GM21619 (cell line): ENCODE data around the gene TRAPPC8.
A peak's percentile ranks its signal among the peaks of the same experiment; 100 is the strongest.
"Not testable (repeated sequence)": the region's sequence is repeated elsewhere in the genome, so short reads cannot be mapped to it uniquely, and the experiment has no call there.

ENCODE experiments used
- ATAC-seq: cut with Tn5 transposase; IDR thresholded peaks from one replicate; pipeline ENCODE4 v1.9.1; 2021; ENCODE audit not compliant: unreplicated experiment

Gene TRAPPC8

DNA sequence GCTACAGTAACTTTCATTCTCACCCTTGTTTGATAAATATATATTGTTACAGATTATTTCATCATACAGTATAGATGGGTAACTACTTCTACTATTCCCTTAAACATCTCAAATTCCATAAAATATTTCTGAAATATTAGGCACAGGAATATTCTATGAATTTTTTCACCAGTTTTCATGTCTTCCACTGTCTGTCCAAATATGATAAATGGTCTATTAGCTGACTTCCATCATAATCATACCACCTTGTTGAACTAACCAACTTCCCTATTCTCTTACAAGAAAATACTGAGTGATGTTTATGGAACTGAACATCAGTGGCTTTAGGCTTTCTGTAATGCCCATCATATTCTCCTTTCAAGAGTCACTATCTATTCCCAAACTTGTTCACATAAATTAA lies 82.4 kb downstream of the TRAPPC8 start:
- no peak for ATAC-seq

GRCh38 chr18:31857526-31858106 lies 85.3 kb downstream of the TRAPPC8 start:
- no peak for ATAC-seq

DNA sequence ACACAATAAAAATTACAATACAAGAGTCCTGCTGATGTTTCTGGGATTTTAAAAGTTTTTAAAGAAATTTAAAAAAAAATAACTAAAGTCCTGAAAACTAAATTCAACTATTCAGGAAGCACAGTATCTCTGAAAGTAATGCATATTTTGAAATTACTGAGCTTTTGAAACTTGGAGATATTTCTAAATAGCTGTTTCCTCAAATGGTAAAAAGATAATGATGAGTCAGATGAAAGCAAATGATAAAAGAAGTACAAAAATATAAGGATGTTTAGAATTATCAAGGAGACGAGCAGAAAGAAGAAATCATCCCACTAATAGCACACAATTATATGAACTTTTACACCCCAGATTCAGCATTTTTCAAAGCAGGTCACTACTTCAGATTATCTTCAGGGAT lies 92.1 kb downstream of the TRAPPC8 start:
- ATAC-seq, result no peak

DNA sequence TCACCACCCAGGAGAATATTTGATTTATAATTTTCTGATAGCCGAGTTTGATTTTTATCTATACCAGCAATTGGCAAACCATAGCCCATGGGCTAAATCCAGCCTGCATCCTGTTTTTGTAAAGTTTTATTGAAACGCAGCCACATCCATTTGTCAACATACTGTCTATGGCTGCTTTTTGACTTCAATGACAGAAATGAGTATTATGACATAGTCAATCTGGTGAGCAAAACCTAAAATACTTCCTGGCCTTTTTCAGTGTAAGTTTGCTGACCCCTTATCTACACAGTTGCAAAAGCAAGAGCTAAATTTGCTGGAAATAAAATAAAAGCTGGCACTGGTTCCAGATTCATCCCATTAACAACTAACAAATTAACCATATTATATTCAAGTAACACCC lies 102.4 kb downstream of the TRAPPC8 start:
- no peak for ATAC-seq

DNA sequence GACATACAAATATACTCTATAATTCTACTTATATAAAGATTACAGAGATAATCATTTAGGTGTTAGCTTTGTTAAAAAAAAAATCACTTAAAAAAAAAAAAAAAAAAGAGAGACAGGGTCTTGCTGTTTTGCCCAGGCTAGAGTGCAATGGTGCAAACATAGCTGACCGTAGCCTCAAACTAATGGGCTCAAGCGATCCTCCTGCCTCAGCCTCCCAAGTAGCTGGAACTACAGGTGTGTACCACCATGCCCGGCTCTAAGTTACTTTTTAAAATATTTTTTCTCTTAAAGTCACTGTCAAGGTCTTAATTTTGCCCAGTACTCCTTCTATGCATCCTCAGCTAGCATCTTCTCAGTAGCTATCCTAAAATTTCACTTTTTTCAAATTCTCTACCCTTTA lies 105.0 kb downstream of the TRAPPC8 start:
- no peak for ATAC-seq

GRCh38 chr18:31835528-31836133 lies 107.3 kb downstream of the TRAPPC8 start:
- no peak for ATAC-seq

DNA sequence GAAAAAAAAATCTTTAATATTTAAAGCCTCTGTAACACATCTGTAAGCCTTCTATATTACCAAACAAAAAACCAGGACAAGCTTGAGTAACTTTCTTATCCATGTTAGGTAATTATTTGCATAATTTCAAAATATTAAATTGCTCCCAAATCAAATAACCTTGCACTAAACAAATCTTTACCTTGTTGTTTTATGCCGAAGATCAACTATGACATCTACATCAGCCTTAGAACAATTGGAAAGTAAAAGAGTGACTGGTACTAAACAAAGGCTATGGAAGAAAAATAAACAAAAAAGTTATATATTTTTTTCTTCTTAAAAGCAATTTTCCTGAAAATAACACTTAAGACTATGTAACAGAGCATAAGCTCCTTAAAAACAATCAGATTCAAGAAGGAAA lies 111.0 kb downstream of the TRAPPC8 start:
- ATAC-seq, result no peak

DNA sequence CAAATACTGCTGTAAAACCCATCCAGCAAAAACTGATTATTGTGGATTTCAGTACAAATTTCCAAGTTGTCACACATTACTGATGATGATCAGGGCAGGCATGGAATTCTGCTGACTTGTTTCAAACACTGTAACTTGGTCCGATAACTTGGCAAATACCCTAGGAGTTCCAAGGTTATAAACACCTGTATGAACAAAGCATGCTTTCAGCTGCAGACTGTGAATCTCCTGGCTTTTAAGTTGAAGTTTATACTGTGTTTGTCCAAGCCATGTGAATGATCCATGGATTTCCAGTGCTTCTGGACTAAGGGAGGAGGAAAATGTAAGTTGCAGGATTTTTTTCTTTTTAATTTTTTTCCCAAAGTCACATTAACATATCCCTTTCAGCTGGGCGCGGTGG lies 112.2 kb downstream of the TRAPPC8 start:
- no peak for ATAC-seq

GRCh38 chr18:31828613-31829012 lies 114.3 kb downstream of the TRAPPC8 start:
- ATAC-seq, result no peak

DNA sequence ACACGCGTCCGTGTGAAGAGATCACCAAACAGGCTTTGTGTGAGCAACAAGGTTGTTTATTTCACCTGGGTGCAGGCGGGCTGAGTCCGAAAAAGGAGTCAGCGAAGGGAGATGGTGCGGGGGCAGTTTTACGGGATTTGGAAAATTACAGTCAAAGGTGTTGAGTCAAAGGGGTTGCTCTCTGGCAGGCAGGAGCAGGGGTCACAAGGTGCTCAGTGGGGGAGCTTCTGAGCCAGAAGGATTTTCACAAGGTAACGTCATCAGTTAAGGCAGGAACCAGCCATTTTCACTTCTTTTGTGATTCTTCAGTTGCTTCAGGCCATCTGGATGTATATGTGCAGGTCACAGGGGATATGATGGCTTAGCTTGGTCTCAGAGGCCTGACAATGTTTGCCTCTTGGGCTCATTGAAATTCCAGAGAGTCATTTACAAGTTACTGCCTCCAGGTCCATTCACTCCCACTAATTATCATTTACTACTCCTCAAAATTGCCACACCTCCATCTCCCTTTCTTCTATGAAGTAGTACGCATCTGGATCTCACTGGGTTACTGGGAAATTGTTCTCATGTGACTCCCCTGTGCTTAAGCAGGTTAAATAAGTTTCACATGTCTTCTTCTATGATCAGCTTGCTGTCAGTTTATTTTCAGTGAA lies 116.1 kb downstream of the TRAPPC8 start:
- ATAC-seq, result not testable (repeated sequence)

DNA sequence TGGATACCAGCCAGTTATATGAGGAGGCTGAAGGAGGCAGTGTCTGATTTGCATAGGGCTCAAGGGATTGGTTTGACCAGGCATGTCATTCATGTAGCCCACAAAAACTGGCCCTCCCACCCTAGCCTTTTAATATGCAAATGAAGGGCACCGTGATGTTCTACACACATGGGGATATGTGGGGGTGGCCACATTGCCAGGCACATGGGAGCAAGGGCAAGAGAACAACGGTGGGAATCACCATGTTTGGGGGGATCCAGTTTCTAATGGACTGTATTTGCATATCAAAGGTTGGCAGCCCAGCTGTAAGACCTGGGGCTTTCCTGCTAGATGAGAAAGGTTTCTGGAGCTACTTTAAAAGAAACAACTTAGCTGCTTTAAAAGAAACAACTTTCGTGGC lies 117.2 kb downstream of the TRAPPC8 start:
- no peak for ATAC-seq

GRCh38 chr18:31821545-31822171 lies 121.3 kb downstream of the TRAPPC8 start:
- ATAC-seq, result no peak

- ATAC-seq, result no peak
These were observed 123.1 kb downstream of the TRAPPC8 start for GRCh38 chr18:31819925-31820229.

DNA sequence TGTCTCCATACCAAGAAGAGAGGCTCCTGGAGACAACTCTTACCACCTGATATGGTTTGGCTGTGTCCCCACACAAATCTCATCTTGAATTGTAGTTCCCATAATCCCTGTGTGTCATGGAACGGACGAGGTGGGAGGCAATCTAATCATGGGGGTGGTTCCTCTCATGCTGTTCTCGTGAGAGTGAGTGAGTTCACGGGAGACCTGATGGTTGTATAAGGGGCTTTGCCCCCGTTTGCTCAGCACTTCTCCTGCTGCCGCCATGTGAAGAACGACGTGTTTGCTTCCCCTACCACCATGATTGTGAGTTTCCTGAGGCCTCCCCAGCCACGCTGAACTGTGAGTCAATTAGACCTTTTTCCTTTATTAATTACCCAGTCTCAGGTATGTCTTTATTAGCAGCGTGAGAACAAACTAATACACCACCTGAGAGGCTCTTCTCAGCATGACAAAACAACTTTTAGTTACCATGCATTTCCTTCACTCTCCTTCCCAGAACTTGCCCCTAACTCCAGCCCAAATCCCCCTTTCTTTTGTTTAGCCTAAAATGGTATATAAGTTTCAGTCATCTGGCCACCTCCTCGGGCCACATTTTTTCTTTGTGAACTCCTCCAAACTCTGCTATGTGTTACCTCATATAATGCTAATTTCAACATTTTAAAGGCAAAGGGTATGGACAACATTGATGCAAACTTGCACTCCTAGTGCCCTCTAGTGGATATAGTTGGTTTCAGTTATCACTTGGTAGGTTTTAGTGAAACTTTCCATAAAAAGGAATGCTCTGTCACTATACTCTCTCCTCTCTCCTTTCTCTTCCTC lies 123.6 kb downstream of the TRAPPC8 start:
- ATAC-seq, result peak; percentile 65

DNA sequence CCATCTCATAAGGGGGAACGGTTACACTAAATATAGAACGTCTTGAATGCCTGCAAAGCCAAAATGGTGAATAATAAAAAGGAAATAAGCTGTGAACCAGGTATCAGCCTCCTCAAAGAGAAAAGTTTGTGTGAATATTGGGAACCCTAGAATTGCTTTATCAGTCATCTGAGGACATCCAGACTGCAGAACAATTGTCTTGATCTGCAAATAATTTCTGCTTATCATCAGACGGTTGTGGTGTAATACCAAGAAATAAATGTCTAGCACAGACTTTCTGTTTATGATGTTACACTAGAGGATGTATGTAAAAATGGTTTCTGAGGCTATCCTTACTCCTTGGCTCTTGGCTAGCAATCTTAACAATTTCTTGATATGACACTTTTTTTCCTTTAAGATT lies 128.8 kb downstream of the TRAPPC8 start:
- ATAC-seq, result no peak

DNA sequence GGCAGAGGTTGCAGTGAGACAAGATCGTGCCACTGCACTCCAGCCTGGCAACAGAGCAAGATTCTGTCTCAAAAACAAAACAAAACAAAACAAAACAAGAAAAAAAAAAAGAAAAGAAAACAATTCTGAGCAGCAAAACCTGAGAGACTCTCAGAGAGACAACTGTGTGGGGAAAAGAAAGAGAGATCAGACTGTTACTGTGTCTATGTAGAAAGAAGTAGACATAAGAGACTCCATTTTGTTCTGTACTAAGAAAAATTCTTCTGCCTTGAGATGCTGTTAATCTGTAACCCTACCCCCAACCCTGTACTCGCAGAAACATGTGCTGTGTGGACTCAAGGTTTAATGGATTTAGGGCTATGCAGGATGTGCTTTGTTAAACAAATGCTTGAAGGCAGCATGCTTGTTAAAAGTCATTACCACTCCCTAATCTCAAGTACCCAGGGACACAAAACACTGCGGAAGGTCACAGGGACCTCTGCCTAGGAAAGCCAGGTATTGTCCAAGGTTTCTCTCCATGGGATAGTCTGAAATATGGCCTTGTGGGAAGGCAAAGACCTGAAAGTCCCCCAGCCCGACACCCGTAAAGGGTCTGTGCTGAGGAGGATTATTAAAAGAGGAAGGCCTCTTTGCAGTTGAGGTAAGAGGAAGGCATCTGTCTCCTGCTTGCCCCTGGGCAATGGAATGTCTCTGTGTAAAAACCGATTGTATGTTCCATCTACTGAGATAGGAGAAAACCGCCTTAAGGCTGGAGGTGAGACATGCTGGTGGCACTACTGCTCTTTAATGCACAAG lies 132.4 kb downstream of the TRAPPC8 start:
- not testable (repeated sequence) for ATAC-seq

DNA sequence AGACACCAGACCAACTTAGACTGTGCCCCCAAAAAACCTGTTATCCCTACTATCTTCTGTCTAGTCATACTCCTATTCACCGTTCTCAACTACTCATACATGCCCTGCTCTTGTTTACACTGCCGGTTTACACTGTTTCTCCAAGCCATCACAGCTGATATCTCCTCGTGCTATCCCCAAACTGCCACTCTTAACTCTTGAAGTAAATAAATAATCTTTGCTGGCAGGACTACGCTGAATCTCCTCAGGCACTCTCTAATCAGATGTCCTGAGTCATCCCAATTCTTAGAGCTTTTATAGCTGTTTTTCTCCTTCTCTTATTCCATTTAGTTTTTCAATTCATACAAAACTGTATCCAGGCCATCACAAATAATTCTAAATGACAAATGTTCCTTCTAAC lies 133.9 kb downstream of the TRAPPC8 start:
- ATAC-seq, result not testable (repeated sequence)

DNA sequence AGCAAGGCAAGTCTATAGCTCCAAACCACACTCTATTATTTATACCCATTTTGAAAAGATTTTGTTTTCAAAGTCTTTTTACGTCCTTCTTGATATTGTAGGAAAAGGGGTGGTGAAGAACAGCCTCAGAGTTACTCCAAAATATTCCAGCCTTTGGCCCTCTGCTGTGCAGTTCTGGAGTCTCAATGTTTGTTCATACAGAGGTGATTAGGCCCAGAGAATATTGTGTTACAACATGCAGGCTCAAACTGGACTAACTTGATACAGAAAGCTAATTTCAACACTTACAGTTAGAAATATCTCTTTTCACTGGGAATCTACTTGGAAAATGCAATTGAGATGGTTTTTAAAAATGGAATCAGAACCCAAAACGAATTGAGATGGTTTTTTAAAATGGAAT lies 141.8 kb downstream of the TRAPPC8 start:
- ATAC-seq, result no peak

DNA sequence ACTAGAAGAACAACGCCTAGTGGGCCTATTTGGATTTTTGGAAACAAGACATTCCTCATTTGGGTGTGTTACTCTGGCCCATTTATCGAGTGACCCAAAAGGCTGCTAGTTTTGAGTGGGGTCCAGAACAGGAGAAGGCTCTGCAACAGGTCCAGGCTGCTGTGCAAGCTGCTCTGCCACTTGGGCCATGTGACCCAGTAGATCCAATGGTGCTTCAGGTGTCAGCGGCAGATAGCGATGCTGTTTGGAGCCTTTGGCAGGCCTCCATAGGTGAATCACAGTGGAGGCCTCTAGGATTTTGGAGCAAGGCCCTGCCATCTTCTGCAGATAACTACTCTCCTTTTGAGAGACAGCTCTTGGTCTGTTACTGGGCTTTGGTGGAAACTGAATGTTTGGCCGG lies 143.7 kb downstream of the TRAPPC8 start:
- not testable (repeated sequence) for ATAC-seq

DNA sequence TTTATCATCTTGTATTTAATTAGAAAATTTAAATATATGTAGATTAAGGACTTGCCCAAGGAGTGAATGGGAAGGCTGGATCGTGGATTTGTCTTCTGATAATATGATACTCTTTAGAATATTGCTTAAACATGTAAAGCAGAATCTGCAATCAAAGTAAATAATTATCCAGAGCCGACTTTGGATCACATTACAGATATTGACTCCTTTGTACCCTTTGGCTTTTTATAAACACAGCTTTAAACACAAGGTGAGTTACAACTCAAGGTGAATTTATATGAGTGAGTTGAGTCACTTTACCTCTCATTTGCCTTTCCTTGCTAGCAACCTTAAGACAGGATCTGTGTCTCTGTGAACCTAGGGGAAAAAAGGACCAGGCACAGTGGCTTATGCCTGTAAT lies 144.5 kb downstream of the TRAPPC8 start:
- ATAC-seq, result no peak

- no peak for ATAC-seq
These were observed 147.2 kb downstream of the TRAPPC8 start for GRCh38 chr18:31795747-31796146.
